ENCODE measurements around the gene GPA33. TPM values are rescaled to one million over a fixed set of nuclear protein-coding genes. Genes with fewer than 3 reads are reported as not detected.
A peak's percentile ranks its signal among the peaks of the same experiment; 100 is the strongest.

GPA33 gene
- total RNA-seq, 2 donors from 2014 or later = not detected

DNA sequence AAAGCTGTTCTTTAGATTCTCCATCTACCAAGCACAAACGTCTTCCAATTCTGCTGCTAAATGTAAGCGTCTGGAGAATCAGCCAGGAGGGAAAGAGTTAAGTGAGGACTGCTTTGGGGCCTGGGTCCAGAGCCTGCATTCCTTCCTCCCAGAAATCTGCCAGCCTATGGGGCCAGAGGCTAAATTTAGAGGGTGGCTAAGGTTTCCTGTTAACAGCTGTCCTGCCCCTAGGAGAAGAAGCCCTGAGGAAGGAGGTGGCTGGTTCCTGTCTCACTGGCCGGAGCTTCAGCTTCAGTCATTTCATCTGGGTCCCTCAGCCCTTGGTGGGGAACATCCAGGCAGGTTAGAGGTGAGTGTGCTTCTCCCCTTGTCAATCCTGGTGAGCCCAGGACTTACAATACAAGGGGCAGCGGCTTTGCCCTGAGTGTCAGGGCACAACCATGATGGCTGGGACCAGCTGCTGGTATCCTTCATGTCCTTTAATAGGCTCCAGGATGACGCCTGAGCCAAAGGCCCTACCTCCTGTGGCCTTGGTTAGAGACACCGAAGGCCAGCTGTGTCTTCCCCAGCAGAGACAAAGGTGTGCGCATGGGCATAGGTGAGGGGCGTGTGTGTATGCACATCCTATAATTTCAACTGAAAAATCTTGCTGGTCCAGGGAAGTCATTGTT is 3.8 kb upstream of the GPA33 start, which contains the start of gene STYXL2:
TSS of gene STYXL2 (plus strand) at position 230 of the 671 bp plus-strand sequence. CDS start 775 bp downstream, outside the sequence.
- no peak for DNase-seq (ENCODE audit: low spot score)
- intact Hi-C loops (cut with DNase I) = no loop called here

- DNase-seq (ENCODE audit: low spot score) = no peak
- intact Hi-C loops (cut with DNase I) = no loop called here
Observed at GRCh38 chr1:167092653-167093052, 2.5 kb upstream of the GPA33 start.

- DNase-seq (ENCODE audit: low spot score) = no peak
- intact Hi-C loops (cut with DNase I) = no loop called here
Observed at GRCh38 chr1:167089939-167090313, 251 bp downstream of the GPA33 start.

GRCh38 chr1:167088746-167089417 is 1.3 kb downstream of the GPA33 start:
- intact Hi-C loops (cut with DNase I) = no loop called here
- no peak for DNase-seq (ENCODE audit: low spot score)

- no peak for DNase-seq (ENCODE audit: low spot score)
- intact Hi-C loops (cut with DNase I) = no loop called here
Observed at GRCh38 chr1:167086768-167087167, 3.4 kb downstream of the GPA33 start.

GRCh38 chr1:167086033-167086432 is 4.1 kb downstream of the GPA33 start:
- no peak for DNase-seq (ENCODE audit: low spot score)
- intact Hi-C loops (cut with DNase I) = no loop called here

- intact Hi-C loops (cut with DNase I) = no loop called here
- DNase-seq (ENCODE audit: low spot score) = no peak
Observed at GRCh38 chr1:167084757-167085156, 5.4 kb downstream of the GPA33 start.

GRCh38 chr1:167083871-167084270 is 6.3 kb downstream of the GPA33 start:
- intact Hi-C loops (cut with DNase I) = no loop called here
- DNase-seq (ENCODE audit: low spot score) = no peak

GRCh38 chr1:167083066-167083665 is 7.0 kb downstream of the GPA33 start:
- intact Hi-C loops (cut with DNase I) = no loop called here
- DNase-seq (ENCODE audit: low spot score) = no peak

DNA sequence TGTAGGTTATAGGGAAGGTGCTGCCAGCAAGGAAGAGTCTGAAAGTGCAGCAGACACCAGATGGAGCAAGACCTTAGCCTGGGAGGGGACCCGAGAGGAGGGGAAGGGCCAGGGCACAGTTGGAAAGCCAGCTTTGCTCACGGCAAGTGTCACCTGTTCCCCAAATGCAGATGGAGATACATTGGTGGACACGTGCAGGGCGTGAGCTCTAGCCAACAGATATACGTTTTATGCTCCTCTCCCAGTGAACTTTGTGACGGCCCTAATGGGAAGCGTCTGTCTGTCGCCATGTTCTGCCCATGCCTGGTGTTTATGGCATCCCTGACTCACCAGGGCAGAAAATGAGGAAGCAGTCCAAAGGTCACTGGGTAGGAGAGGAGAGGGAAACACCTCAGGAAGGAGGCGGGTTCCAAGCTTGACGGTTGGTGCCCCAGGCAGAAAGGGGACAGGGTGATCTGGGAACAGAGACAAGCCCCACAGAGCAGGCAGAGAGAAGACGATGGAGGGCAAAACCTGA is 7.6 kb downstream of the GPA33 start:
- no peak for DNase-seq (ENCODE audit: low spot score)
- intact Hi-C loops (cut with DNase I) = no loop called here

GRCh38 chr1:167081594-167082156 is 8.5 kb downstream of the GPA33 start:
- no peak for DNase-seq (ENCODE audit: low spot score)
- intact Hi-C loops (cut with DNase I) = no loop called here

GRCh38 chr1:167077868-167078210 is 12.3 kb downstream of the GPA33 start:
- intact Hi-C loops (cut with DNase I) = no loop called here
- no peak for DNase-seq (ENCODE audit: low spot score)

GRCh38 chr1:167077128-167077867 is 12.9 kb downstream of the GPA33 start:
- peak; percentile 40 for DNase-seq (ENCODE audit: low spot score)
- intact Hi-C loops (cut with DNase I) = no loop called here

GRCh38 chr1:167076136-167076710 is 14.0 kb downstream of the GPA33 start:
- DNase-seq (ENCODE audit: low spot score) = no peak
- intact Hi-C loops (cut with DNase I) = no loop called here

DNA sequence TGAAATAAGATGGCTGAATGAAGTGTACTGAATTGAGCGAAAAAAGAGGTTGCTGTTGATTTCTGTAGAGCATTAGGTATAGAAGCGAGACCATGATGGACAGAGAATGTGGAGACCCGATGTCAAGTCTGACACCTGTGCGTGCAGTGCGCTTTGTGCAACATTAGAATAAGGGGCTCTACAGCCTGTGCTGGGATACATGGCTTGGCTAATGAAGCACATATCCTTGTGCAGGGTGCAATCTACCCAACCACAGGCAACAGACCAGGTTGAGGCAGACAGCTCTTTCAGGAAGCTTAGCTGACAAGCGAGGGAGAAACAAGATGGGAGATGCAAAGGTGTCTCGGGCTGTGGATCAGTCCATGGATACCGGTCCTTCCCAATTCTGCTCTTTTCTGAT is 18.9 kb downstream of the GPA33 start:
- DNase-seq (ENCODE audit: low spot score) = no peak
- intact Hi-C loops (cut with DNase I) = no loop called here

DNA sequence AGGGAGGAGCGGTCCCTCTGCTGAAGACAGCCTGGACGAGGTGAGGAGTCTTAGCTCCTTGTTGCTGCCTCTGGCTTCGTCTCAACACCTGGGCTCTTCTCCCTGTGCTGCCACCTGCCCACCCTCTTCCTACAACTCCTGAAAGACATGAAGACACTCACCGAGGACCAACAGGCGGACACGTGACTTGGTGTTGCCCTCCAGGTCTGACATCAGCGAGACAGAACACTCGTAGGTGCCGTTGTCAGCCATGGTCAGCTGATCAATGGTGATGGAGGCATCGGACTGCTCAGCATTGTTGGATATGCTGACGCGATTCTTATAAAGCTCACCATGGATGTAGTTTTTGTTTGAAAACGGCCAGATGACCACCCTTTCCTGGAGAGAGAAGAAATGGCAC is 21.4 kb downstream of the GPA33 start:
- DNase-seq (ENCODE audit: low spot score) = no peak
- intact Hi-C loops (cut with DNase I) = loop anchor here (5.0 to 10.0 kb wide), 3 partner anchors 374 to 466 kb away; no protein-coding TSS in a partner anchor

DNA sequence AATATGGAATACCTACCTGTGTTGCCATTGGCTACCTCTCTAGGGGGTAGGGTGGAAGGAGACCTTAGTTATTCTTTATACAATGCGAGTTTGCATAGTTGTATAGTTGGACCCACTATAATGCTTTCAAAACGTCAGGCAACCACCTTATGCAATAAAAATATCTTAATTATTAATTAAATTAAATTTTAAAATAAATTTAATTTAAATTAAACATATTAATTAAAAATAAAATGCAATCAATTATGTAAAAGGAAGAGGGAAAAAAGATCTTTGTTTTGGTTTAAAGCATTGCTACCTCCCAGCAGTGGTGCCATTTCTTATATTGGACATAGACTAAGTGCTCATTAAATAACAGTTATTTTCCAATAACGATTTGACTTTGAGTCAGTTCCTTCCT is 22.3 kb downstream of the GPA33 start:
- DNase-seq (ENCODE audit: low spot score) = no peak
- intact Hi-C loops (cut with DNase I) = loop anchor here (5.0 to 10.0 kb wide), 3 partner anchors 374 to 467 kb away; no protein-coding TSS in a partner anchor

DNA sequence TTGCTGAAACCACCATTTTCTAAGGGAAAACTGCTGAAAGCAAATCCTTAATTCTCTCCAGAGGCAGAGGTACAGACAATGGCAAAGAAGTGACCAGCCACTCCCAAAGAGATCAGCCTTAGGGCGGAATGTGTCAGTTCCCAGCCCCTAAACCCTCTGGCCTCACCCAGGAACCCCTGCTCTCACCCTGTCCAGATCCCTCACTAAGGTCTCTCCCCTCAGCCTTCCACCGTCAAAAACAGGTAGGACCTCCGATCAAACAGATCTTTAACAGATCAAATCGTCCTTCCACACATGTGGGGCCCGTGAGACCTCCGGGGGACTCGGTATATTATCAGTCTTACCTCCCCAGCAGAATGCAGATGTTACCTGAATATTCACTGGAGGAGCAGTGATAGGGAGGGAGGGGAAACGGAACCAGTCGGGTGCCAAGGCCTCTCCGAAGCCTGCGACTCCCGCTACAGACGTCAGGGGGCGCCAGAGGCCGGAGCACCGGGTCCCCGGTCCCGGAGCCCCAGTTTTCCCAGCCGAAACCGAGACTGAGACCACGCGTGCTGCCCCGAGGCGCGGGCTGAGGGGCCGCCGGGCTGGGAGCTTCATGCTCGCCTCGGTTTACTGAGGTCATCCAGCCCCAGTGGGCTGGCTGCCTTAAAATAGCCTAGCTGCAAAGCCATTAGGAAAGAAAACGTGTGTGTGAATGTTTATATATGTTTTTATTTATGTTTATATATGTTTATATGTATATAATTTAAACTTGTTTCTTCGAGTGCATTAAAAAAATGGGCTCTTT is 23.6 kb downstream of the GPA33 start:
- intact Hi-C loops (cut with DNase I) = loop anchor here (5.0 to 10.0 kb wide), 3 partner anchors 376 to 468 kb away; no protein-coding TSS in a partner anchor
- peak; percentile 93 for DNase-seq (ENCODE audit: low spot score)

All from posterior vena cava (tissue), 2 donors.